ENCODE data around the gene LMF2. TPM values are rescaled to one million over a fixed set of nuclear protein-coding genes. Genes with fewer than 3 reads are reported as not detected.

LMF2 gene
- total RNA-seq, 1 experiment from 2014 or later: 56.9 TPM

GRCh38 chr22:50530877-50531545 lies 23.5 kb upstream of the LMF2 start:
- no peaks in the 10 kb centered on the region for H3K9me2 ChIP-seq (ENCODE audit: insufficient read depth)
- no peaks in the 10 kb centered on the region for H3K9me3 ChIP-seq (ENCODE audit: control insufficient read depth in 1 of 2, insufficient read depth in 1 of 2, low read depth in 1 of 2, low read length in 2 of 2)
- no peaks in the 10 kb centered on the region for H3K27me3 ChIP-seq (ENCODE audit: insufficient read depth, low read length)
- DNase-seq (ENCODE audit: low read depth, low spot score): peak; percentile 76
- ChIA-PET POLR2A (no interaction called here), RAD21 (ENCODE audit: low non-redundant PET in 1 of 2, low total read pairs in 2 of 2, uncharacterized antibody in 2 of 2, unreplicated experiment in 2 of 2) (interaction anchor here in 1 of 2 experiments (1.1 kb wide), 1 partner anchor 203 kb away, joined by 3 read pairs; no protein-coding TSS in a partner anchor), CTCF (no interaction called here)
- no peak overlapping the region for H2AFZ ChIP-seq (ENCODE audit: low read depth, low read length, poor library complexity, severe bottlenecking)
- H3K79me2 ChIP-seq (ENCODE audit: insufficient read depth, low read length): peaks cover 5% of the 10 kb centered on the region; the same call in 1 of the 2 replicates
- H3K4me3 ChIP-seq (replicated peaks in 1 of 2; ENCODE audit: low read depth in 1 of 2, low read length in 2 of 2): peak overlapping the region; percentile 92 to 96
- H3K4me1 ChIP-seq (ENCODE audit: control insufficient read depth in 1 of 2, insufficient read depth in 2 of 2, low read length in 2 of 2): peaks cover 11 to 67% of the 10 kb centered on the region in 2 experiments; a peak in 3 of 4 replicates
- TSS peak; percentile 70 for BruUV-seq (replicated peaks)
- peak; percentile 78 for TF ChIP-seq POLR2AphosphoS5 (IDR thresholded peaks at IDR 0.05; ENCODE audit: low read depth, low read length)
- TF ChIP-seq MAX (IDR thresholded peaks at IDR 0.05): no peak
- no peak for TF ChIP-seq ZNF274 (IDR thresholded peaks at IDR 0.05; ENCODE audit: low read depth, low read length)
- no peak for TF ChIP-seq CEBPB (IDR thresholded peaks at IDR 0.05; ENCODE audit: low read depth)
- TF ChIP-seq POLR2A (IDR thresholded peaks at IDR 0.05; ENCODE audit: borderline replicate concordance, extremely low read depth, insufficient read depth, insufficient read length): peak; percentile 28
- no peak for TF ChIP-seq EZH2phosphoT487 (IDR thresholded peaks at IDR 0.05; ENCODE audit: borderline replicate concordance)
- no peaks in the 10 kb centered on the region for H3K36me3 ChIP-seq (ENCODE audit: control insufficient read depth in 1 of 2, insufficient read depth in 2 of 2, low read length in 2 of 2)
- peak; percentile 59 for ATAC-seq
- H3K4me2 ChIP-seq (ENCODE audit: low read length): peak overlapping the region; percentile 93
- H3K27ac ChIP-seq (ENCODE audit: low read depth, low read length): peak overlapping the region; percentile 100
- no peaks in the 10 kb centered on the region for H4K20me1 ChIP-seq (ENCODE audit: insufficient read depth)
- intact Hi-C loops (cut with micrococcal nuclease): loop anchor here (5.0 kb wide), 1 partner anchor 91 kb away; no protein-coding TSS in a partner anchor
- H3K9ac ChIP-seq (ENCODE audit: low read length): peak overlapping the region; percentile 91

GRCh38 chr22:50530580-50530876 lies 23.0 kb upstream of the LMF2 start:
- H2AFZ ChIP-seq (ENCODE audit: low read depth, low read length, poor library complexity, severe bottlenecking): no peak overlapping the region
- H3K4me2 ChIP-seq (ENCODE audit: low read length): peak overlapping the region; percentile 93
- DNase-seq (ENCODE audit: low read depth, low spot score) (no peak), ATAC-seq (peak; percentile 1)
- ChIA-PET CTCF (no interaction called here), POLR2A (no interaction called here), RAD21 (ENCODE audit: low non-redundant PET in 1 of 2, low total read pairs in 2 of 2, uncharacterized antibody in 2 of 2, unreplicated experiment in 2 of 2) (no interaction called here)
- peak overlapping the region; percentile 100 for H3K27ac ChIP-seq (ENCODE audit: low read depth, low read length)
- H3K9ac ChIP-seq (ENCODE audit: low read length): peak overlapping the region; percentile 91
- no peaks in the 10 kb centered on the region for H3K36me3 ChIP-seq (ENCODE audit: control insufficient read depth in 1 of 2, insufficient read depth in 2 of 2, low read length in 2 of 2)
- no peaks in the 10 kb centered on the region for H4K20me1 ChIP-seq (ENCODE audit: insufficient read depth)
- TF ChIP-seq ZFX (IDR thresholded peaks at IDR 0.05) (peak; percentile 5), SIN3A (IDR thresholded peaks at IDR 0.05; ENCODE audit: low read depth) (no peak), EZH2 (IDR thresholded peaks at IDR 0.05) (no peak), YY1 (IDR thresholded peaks at IDR 0.05; ENCODE audit: extremely low read depth, insufficient replicate concordance, low read depth, low read length) (no peak), ZBTB33 (IDR thresholded peaks at IDR 0.05; ENCODE audit: extremely low read depth, insufficient replicate concordance, low read length) (peak; percentile 21), MAX (IDR thresholded peaks at IDR 0.05) (no peak)
- peaks cover 5% of the 10 kb centered on the region; the same call in 1 of the 2 replicates for H3K79me2 ChIP-seq (ENCODE audit: insufficient read depth, low read length)
- no TSS peak for BruUV-seq (replicated peaks)
- intact Hi-C loops (cut with micrococcal nuclease): loop anchor here (5.0 kb wide), 1 partner anchor 92 kb away; no protein-coding TSS in a partner anchor
- no peaks in the 10 kb centered on the region for H3K27me3 ChIP-seq (ENCODE audit: insufficient read depth, low read length)
- H3K9me3 ChIP-seq (ENCODE audit: control insufficient read depth in 1 of 2, insufficient read depth in 1 of 2, low read depth in 1 of 2, low read length in 2 of 2): no peaks in the 10 kb centered on the region
- peak overlapping the region; percentile 92 to 96 for H3K4me3 ChIP-seq (replicated peaks in 1 of 2; ENCODE audit: low read depth in 1 of 2, low read length in 2 of 2)
- H3K9me2 ChIP-seq (ENCODE audit: insufficient read depth): no peaks in the 10 kb centered on the region
- peaks cover 11 to 68% of the 10 kb centered on the region in 2 experiments; a peak in 3 of 4 replicates for H3K4me1 ChIP-seq (ENCODE audit: control insufficient read depth in 1 of 2, insufficient read depth in 2 of 2, low read length in 2 of 2)
